SH-SY5Y (cell line): Measurements from ENCODE around the gene FAM222A.

Source experiments
- GATA2 ChIP-seq: IDR thresholded peaks from 2 replicates; pipeline ENCODE4 v1.6.1; 2011; ENCODE audit warnings: mild to moderate bottlenecking, low read depth, low read length
- GATA3 ChIP-seq: IDR thresholded peaks from 2 replicates; pipeline ENCODE4 v1.6.1; 2011; ENCODE audit warnings: low read depth, mild to moderate bottlenecking, low read length, moderate library complexity

GRCh38 chr12:109800536-109800935 is 86.9 kb downstream of the FAM222A start:
- TF ChIP-seq GATA3 (no peak), GATA2 (no peak)
